ENCODE data around the gene RARG.

The RARG gene

GRCh38 chr12:53207042-53207441, 25.0 kb downstream of the RARG start, which contains the start of gene ITGB7:
Gene ITGB7, minus strand, starts transcription at chr12:53207251. Its CDS starts 6,808 bp downstream, at chr12:53200443.
- TF ChIP-seq ZBTB7A (IDR thresholded peaks at IDR 0.05; ENCODE audit: low read depth) (no peak), FOXM1 (IDR thresholded peaks at IDR 0.05; ENCODE audit: borderline replicate concordance, low read depth) (no peak), MAX (IDR thresholded peaks at IDR 0.05) (no peak), YY1 (IDR thresholded peaks at IDR 0.05; ENCODE audit: low read depth) (no peak), TEAD4 (IDR thresholded peaks at IDR 0.05) (no peak), RAD21 (IDR thresholded peaks at IDR 0.05; ENCODE audit: low read depth) (no peak)

- TF ChIP-seq REST (IDR thresholded peaks at IDR 0.05; ENCODE audit: low read depth): no peak
- TF ChIP-seq ZBTB7A (IDR thresholded peaks at IDR 0.05; ENCODE audit: low read depth): no peak
- TF ChIP-seq YY1 (IDR thresholded peaks at IDR 0.05; ENCODE audit: low read depth): no peak
- no peak for TF ChIP-seq CEBPB (IDR thresholded peaks at IDR 0.05)
- TF ChIP-seq TEAD4 (IDR thresholded peaks at IDR 0.05): no peak
- TF ChIP-seq USF1 (IDR thresholded peaks at IDR 0.05): no peak
- TF ChIP-seq TCF12 (IDR thresholded peaks at IDR 0.05; ENCODE audit: low read depth): no peak
- TF ChIP-seq FOXM1 (IDR thresholded peaks at IDR 0.05; ENCODE audit: borderline replicate concordance, low read depth): no peak
- TF ChIP-seq CREB1 (IDR thresholded peaks at IDR 0.05; ENCODE audit: low read depth): no peak
- TF ChIP-seq RAD21 (IDR thresholded peaks at IDR 0.05; ENCODE audit: low read depth): no peak
- no peak for TF ChIP-seq EP300 (IDR thresholded peaks at IDR 0.05; ENCODE audit: borderline replicate concordance)
- no peak for TF ChIP-seq NFIC (IDR thresholded peaks at IDR 0.05)
Observed at GRCh38 chr12:53205747-53206419, 26.1 kb downstream of the RARG start.

GRCh38 chr12:53204351-53204750, 27.7 kb downstream of the RARG start:
- no peak for TF ChIP-seq TCF12 (IDR thresholded peaks at IDR 0.05; ENCODE audit: low read depth)
- no peak for TF ChIP-seq ZBTB7A (IDR thresholded peaks at IDR 0.05; ENCODE audit: low read depth)
- no peak for TF ChIP-seq TEAD4 (IDR thresholded peaks at IDR 0.05)
- no peak for TF ChIP-seq RAD21 (IDR thresholded peaks at IDR 0.05; ENCODE audit: low read depth)
- no peak for TF ChIP-seq EP300 (IDR thresholded peaks at IDR 0.05; ENCODE audit: borderline replicate concordance)
- no peak for TF ChIP-seq CREB1 (IDR thresholded peaks at IDR 0.05; ENCODE audit: low read depth)
- TF ChIP-seq REST (IDR thresholded peaks at IDR 0.05; ENCODE audit: low read depth): no peak
- TF ChIP-seq CEBPB (IDR thresholded peaks at IDR 0.05): no peak

GRCh38 chr12:53201639-53202038, 30.4 kb downstream of the RARG start:
- no peak for TF ChIP-seq FOXM1 (IDR thresholded peaks at IDR 0.05; ENCODE audit: borderline replicate concordance, low read depth)
- no peak for TF ChIP-seq NFIC (IDR thresholded peaks at IDR 0.05)
- TF ChIP-seq TAF1 (IDR thresholded peaks at IDR 0.05; ENCODE audit: low read depth): no peak
- TF ChIP-seq USF1 (IDR thresholded peaks at IDR 0.05): no peak
- TF ChIP-seq EP300 (IDR thresholded peaks at IDR 0.05; ENCODE audit: borderline replicate concordance): no peak
- no peak for TF ChIP-seq RAD21 (IDR thresholded peaks at IDR 0.05; ENCODE audit: low read depth)

- TF ChIP-seq USF1 (IDR thresholded peaks at IDR 0.05) (no peak), REST (IDR thresholded peaks at IDR 0.05; ENCODE audit: low read depth) (no peak), EGR1 (IDR thresholded peaks at IDR 0.05) (no peak), NFIC (IDR thresholded peaks at IDR 0.05) (no peak), MAX (IDR thresholded peaks at IDR 0.05) (no peak), TAF1 (IDR thresholded peaks at IDR 0.05; ENCODE audit: low read depth) (no peak), CEBPB (IDR thresholded peaks at IDR 0.05) (no peak), YY1 (IDR thresholded peaks at IDR 0.05; ENCODE audit: low read depth) (no peak), CREB1 (IDR thresholded peaks at IDR 0.05; ENCODE audit: low read depth) (no peak), TCF12 (IDR thresholded peaks at IDR 0.05; ENCODE audit: low read depth) (no peak), RAD21 (IDR thresholded peaks at IDR 0.05; ENCODE audit: low read depth) (no peak), TEAD4 (IDR thresholded peaks at IDR 0.05) (no peak), EP300 (IDR thresholded peaks at IDR 0.05; ENCODE audit: borderline replicate concordance) (no peak), FOXM1 (IDR thresholded peaks at IDR 0.05; ENCODE audit: borderline replicate concordance, low read depth) (no peak), ZBTB7A (IDR thresholded peaks at IDR 0.05; ENCODE audit: low read depth) (no peak)
Observed at GRCh38 chr12:53201177-53201541, 30.9 kb downstream of the RARG start.

Data from Ishikawa (cell line).